ENCODE results near the gene SLC41A3.

The SLC41A3 gene

DNA sequence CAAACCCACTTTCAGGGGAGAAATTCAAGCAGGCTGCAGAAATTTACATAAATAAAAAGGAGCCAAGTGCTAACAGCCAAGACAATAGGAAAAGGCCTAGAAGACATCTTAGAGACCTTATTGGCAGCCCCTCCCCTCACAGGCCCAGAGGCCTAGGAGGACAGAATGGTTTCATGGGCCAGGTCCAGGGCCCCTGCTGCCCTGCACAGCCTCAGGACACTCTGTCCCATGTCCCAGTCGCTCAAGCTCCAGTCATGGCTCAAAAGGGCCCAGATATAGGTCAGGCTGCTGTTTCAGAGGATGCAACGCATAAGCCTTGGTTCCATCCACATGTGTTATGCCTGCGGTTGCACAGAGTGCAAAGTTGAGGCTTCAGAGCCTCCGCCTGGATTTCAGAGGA is 55.8 kb downstream of the SLC41A3 start:
- Mint-ChIP-seq H3K9me3 (peaks cover 12% of the 10 kb centered on the region), H3K27me3 (no peaks in the 10 kb centered on the region), H3K4me1 (peaks cover 7% of the 10 kb centered on the region), H3K36me3 (ENCODE audit: low read depth) (peaks cover 33% of the 10 kb centered on the region), H3K4me3 (no peak overlapping the region), H3K27ac (no peak overlapping the region)
- no peak for ATAC-seq
- DNase-seq, result no peak

DNA sequence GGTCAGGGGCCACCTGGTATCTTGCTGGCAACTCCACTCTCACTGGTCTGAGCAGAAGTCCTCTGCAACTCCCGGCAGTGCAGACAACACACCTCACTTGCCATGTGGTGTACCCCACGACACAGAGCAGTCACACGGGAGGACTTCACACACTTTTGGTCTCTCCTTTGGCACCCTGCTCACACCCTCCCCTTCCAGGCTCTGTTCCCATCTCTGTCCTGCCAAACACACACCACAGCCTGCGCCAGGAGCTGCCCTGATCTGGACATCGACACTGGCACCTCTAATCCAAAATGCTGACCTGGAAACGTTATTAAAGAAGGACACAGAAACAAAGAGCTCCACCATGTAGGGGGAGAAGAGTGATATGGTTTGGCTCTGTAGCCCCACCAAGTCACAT is 57.2 kb downstream of the SLC41A3 start:
- ATAC-seq (no peak), DNase-seq (no peak)
- no peak overlapping the region for H3K4me3 Mint-ChIP-seq
- peaks cover 12% of the 10 kb centered on the region for H3K9me3 Mint-ChIP-seq
- H3K27me3 Mint-ChIP-seq, result no peaks in the 10 kb centered on the region
- peaks cover 7% of the 10 kb centered on the region for H3K4me1 Mint-ChIP-seq
- peaks cover 33% of the 10 kb centered on the region for H3K36me3 Mint-ChIP-seq (ENCODE audit: low read depth)
- no peak overlapping the region for H3K27ac Mint-ChIP-seq

DNA sequence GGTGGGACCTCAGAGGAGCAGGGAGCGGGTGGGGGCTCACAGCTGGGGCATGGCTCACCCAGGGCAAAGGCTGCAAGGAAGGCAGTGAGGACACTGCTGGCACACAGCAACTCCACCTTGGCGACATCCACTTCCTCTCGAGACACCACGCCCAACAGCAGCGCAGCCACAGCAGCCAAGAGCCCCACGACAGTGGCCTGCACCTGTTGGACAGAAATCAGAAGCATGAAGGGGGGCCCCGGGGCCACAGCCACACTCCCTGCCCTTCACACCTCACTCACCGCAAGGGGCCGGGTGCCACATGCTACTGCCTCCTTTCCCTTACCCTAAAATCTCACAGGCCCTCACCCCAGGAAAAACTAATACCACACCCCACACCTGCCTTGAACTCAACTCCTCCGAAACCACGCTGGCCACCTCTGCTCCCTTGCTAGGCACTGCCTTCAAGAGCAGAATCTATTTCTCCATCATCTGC is 57.6 kb downstream of the SLC41A3 start:
- no peak for ATAC-seq
- Mint-ChIP-seq H3K4me1 (peaks cover 7% of the 10 kb centered on the region), H3K36me3 (ENCODE audit: low read depth) (peaks cover 32% of the 10 kb centered on the region), H3K9me3 (peaks cover 12% of the 10 kb centered on the region), H3K27ac (no peak overlapping the region), H3K27me3 (no peaks in the 10 kb centered on the region), H3K4me3 (no peak overlapping the region)
- no peak for DNase-seq

DNA sequence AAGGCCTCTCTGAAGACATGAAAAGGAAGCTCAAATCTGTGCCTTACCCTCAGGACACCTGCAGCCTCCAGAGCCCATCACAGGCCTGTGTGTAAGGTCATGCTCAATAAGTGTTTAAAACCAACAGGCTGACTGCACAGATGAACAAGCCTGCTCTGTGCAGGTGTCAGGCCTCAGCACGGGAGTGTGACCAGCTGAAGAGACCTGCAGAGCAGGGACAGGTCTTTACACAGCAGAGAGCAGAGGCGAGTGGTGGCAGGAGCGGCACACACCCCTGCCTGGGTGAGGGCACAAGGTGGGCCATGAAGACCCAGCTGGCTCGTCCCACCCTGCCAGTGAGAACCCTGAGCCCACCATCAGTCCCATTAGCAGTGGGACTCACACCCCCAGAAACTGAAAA is 58.1 kb downstream of the SLC41A3 start:
- DNase-seq (no peak), ATAC-seq (no peak)
- H3K27me3 Mint-ChIP-seq, result no peaks in the 10 kb centered on the region
- H3K9me3 Mint-ChIP-seq, result peaks cover 12% of the 10 kb centered on the region
- no peak overlapping the region for H3K27ac Mint-ChIP-seq
- H3K4me3 Mint-ChIP-seq, result no peak overlapping the region
- peaks cover 7% of the 10 kb centered on the region for H3K4me1 Mint-ChIP-seq
- peaks cover 32% of the 10 kb centered on the region for H3K36me3 Mint-ChIP-seq (ENCODE audit: low read depth)

DNA sequence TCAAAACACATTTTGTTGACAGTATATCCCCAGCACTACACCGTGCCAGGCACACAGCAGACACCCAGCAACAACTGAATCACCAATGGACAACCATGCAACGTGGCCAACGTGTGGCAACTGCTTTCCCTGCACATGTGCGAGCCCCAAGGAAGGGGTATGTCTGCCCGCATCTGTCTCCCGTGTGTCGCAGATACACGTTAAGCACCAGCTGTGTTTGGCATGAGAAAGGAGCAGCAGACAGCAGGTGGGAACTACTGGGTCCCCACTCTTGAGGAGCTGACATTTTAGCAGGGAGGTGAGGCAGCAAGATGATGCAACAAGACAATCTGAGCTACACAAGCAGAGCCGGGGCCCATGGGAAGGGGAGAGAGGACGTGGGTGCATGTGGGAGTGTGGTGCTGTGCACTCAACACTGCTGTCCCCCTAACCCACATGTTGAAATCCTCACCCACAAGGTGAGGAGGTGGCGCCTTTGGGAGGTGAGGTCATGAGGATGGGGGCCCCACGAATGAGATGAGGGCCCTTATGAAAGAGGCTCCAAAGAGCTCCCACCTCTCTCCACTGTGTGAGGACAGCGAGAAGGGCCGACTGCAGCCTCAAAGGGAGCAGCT is 58.7 kb downstream of the SLC41A3 start:
- H3K4me1 Mint-ChIP-seq, result peaks cover 7% of the 10 kb centered on the region
- no peak overlapping the region for H3K27ac Mint-ChIP-seq
- H3K4me3 Mint-ChIP-seq, result no peak overlapping the region
- DNase-seq, result no peak
- no peak for ATAC-seq
- H3K36me3 Mint-ChIP-seq (ENCODE audit: low read depth), result peaks cover 28% of the 10 kb centered on the region
- peaks cover 8% of the 10 kb centered on the region for H3K9me3 Mint-ChIP-seq
- H3K27me3 Mint-ChIP-seq, result no peaks in the 10 kb centered on the region

DNA sequence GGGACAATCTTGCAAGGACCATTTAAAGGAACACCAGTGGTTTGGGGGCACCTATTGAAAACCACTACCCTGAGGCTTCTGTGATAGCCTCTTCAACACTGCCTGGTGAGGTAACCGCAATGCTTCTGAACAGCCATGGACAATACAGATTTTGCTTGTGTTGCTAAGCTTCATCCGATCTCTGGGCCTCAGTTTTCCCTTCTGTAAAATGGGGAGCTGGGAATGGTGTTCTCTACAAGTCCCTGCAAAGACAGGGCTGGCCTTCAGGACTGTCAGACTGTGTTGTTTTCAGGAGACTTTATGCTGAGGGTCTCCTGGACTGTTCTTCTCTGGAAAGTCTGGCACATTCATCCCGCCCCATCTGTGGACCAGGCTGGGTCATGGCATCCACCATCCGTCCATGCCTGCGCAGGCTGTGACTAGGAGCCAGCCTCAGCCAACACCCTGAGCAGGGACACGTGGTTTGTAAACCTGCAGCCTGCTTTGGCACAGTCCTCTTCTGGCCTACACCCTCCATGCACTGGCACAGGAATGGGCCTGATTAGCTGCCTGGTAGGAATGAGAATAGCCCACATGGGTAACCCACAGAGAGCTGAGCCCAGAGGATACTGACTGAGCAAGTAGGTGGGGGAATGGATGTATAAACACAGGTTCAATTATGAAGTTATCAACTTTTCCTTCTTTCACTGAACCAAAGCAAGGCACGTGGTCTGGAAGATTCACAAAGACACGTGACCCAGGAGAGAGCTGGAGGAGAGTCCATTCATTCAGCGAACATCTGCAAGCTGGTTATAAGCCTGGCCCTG is 59.7 kb downstream of the SLC41A3 start:
- Mint-ChIP-seq H3K9me3 (peaks cover 8% of the 10 kb centered on the region), H3K27me3 (no peaks in the 10 kb centered on the region), H3K4me3 (no peak overlapping the region), H3K4me1 (peaks cover 7% of the 10 kb centered on the region), H3K27ac (no peak overlapping the region), H3K36me3 (ENCODE audit: low read depth) (peaks cover 23% of the 10 kb centered on the region)
- ATAC-seq, result no peak
- no peak for DNase-seq

DNA sequence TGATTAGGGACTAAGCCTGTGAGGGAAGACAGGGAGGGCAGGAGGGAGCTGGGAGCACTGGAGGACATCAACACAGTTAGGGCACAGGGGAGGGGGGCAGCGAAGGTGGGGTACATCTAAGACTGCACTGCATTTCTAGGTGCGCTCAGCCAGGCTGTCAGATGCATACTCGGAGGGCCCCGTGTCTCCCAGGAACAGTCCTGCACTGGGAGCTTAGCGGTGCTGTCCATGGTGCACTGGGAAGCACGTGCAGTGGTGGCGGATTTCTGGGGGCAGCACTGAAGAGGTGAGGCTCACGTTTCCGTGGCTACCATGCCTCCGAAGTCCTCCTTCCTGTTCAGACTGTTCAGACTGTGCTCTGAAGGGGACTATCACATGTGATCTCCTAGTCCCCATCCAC is 60.5 kb downstream of the SLC41A3 start:
- ATAC-seq (no peak), DNase-seq (no peak)
- Mint-ChIP-seq H3K27ac (no peak overlapping the region), H3K4me3 (no peak overlapping the region), H3K27me3 (no peaks in the 10 kb centered on the region), H3K9me3 (peaks cover 8% of the 10 kb centered on the region), H3K4me1 (peaks cover 7% of the 10 kb centered on the region), H3K36me3 (ENCODE audit: low read depth) (peaks cover 14% of the 10 kb centered on the region)

DNA sequence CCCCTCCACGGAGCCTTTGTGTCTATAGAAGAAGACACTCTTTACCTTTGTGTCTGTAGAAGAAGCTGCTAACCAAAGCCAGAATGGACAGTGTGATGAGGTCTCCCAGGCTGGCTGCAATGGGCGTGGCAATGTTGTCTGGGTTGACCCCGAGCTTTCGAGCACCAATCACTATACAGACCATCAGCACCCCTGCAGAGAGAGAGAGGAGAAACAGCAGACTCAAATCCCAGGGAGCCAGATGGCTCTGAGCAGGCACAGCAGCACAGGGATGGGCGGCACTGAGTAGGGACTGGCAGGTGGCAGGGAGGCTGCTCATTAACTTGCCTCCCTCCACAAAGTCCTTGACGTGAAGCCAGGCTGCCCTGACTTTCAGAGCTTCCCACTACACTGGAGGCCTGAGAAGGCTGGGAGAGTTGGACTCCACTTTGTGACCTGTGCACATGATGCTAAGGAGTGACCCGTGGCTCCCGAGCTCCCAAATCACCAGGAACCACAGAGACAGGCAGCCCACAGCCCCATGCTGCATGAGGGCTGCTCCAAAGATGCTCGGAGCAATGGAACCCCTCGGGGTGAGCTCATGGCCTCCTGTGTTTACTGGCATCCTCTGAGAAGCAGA is 61.1 kb downstream of the SLC41A3 start:
- DNase-seq (no peak), ATAC-seq (no peak)
- H3K9me3 Mint-ChIP-seq, result peaks cover 7% of the 10 kb centered on the region
- H3K36me3 Mint-ChIP-seq (ENCODE audit: low read depth), result peaks cover 13% of the 10 kb centered on the region
- no peak overlapping the region for H3K4me3 Mint-ChIP-seq
- no peaks in the 10 kb centered on the region for H3K27me3 Mint-ChIP-seq
- H3K27ac Mint-ChIP-seq, result no peak overlapping the region
- H3K4me1 Mint-ChIP-seq, result peaks cover 7% of the 10 kb centered on the region

DNA sequence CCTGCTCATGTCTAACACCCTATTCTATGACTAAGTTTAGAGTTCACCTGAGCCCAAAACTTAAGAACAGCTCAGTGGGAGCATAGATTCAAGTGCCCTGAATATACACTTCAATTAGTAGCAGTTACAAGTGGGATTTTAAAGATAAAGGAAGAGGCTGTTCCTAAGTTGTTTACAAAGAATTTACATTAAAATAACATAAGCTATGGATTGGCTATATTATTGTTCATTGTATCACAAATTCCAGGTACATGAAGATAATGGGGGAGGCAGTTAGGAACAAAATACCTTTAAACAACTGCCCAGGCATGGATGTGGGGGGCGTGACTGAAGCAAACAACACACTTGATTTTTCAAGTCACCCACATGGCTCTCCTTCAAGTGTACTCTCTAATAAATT is 62.2 kb downstream of the SLC41A3 start:
- no peak overlapping the region for H3K4me3 Mint-ChIP-seq
- peaks cover 3% of the 10 kb centered on the region for H3K4me1 Mint-ChIP-seq
- ATAC-seq, result no peak
- no peak for DNase-seq
- no peaks in the 10 kb centered on the region for H3K9me3 Mint-ChIP-seq
- H3K27me3 Mint-ChIP-seq, result no peaks in the 10 kb centered on the region
- H3K36me3 Mint-ChIP-seq (ENCODE audit: low read depth), result peaks cover 4% of the 10 kb centered on the region
- H3K27ac Mint-ChIP-seq, result no peak overlapping the region

DNA sequence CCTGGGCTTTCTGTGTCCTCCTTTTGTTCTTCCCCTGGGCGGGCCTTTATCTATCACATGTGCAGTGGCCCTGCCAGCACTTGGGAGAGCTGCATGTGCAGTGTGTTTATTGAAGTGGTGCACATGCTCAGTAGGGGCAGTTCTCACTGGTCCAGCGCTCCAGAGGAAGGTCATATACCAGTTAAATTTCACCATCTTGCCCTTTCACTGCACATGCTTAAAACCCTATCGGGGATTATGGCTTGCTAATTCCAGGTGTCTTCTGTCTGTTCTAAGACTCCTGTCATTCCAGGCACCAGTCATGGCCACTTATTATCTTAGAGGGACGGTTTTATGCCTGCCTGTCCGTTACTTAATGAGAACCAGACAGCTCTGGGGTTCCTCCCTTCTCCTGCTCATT is 62.7 kb downstream of the SLC41A3 start:
- no peaks in the 10 kb centered on the region for H3K27me3 Mint-ChIP-seq
- no peaks in the 10 kb centered on the region for H3K4me1 Mint-ChIP-seq
- no peaks in the 10 kb centered on the region for H3K9me3 Mint-ChIP-seq
- DNase-seq (no peak), ATAC-seq (no peak)
- H3K27ac Mint-ChIP-seq, result no peak overlapping the region
- H3K4me3 Mint-ChIP-seq, result no peak overlapping the region
- peaks cover 4% of the 10 kb centered on the region for H3K36me3 Mint-ChIP-seq (ENCODE audit: low read depth)

DNA sequence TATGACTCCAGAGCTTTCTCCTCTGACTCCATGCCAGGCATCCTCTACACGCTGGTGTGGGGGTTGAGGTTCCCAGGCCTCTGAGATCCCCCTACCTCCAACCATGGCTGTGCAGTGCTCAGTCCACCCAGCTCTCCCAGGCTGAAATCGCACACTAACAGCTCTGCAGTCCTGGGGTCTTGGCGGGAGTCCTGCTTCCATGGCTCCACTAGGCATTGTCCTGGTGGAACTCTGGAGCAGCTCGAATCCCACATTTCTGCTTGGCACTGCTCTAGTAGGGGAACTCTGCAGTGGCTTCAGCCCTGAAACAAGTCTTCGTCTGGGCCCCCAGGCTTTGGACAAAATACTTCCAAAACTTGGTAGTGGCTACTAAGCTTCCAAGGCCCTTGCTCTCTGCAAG is 64.2 kb downstream of the SLC41A3 start:
- H3K9me3 Mint-ChIP-seq, result no peaks in the 10 kb centered on the region
- no peaks in the 10 kb centered on the region for H3K4me1 Mint-ChIP-seq
- no peak overlapping the region for H3K4me3 Mint-ChIP-seq
- H3K36me3 Mint-ChIP-seq (ENCODE audit: low read depth), result peaks cover 4% of the 10 kb centered on the region
- DNase-seq, result no peak
- H3K27ac Mint-ChIP-seq, result no peak overlapping the region
- ATAC-seq, result no peak
- no peaks in the 10 kb centered on the region for H3K27me3 Mint-ChIP-seq

DNA sequence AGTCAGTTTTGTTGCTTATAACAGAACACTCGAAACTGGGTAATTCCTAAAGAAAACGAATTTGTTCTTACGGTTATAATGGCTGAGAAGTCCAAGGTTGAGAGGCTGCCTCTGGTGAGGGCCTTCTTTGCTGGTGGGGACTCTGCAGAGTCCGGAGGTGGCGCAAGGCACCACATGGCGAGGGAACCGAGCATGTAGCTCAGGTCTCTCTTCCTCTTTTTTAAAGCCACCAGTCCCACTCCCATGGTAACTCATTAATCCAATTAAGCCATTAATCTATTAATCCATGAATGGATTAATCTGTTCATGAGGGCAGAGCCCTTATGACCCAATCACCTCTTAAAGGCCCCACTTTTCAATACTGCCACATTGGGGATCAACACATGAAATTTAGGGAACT is 64.9 kb downstream of the SLC41A3 start:
- Mint-ChIP-seq H3K27me3 (no peaks in the 10 kb centered on the region), H3K4me1 (no peaks in the 10 kb centered on the region), H3K36me3 (ENCODE audit: low read depth) (peaks cover 9% of the 10 kb centered on the region), H3K4me3 (no peak overlapping the region), H3K9me3 (no peaks in the 10 kb centered on the region), H3K27ac (no peak overlapping the region)
- DNase-seq (no peak), ATAC-seq (no peak)

DNA sequence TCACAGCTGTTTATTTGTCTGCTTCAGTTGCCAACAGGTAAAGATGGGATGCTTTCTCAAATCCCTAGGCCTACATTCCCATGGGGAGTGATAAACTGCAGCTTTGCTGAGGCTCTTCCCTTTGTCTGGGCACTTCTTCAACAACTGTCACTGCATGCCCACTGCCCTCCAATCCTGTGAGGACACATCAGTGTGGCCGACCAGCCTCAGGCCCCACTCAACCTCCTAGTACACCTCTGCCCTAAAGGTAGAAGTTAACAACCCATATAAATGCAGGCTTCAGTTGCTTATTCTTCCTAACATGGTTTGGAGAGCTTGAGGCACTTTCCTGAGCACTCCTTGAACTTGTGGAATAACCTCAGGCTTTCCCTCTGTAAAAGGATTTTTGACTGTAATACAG is 65.4 kb downstream of the SLC41A3 start:
- ATAC-seq (no peak), DNase-seq (no peak)
- H3K9me3 Mint-ChIP-seq, result no peaks in the 10 kb centered on the region
- H3K27me3 Mint-ChIP-seq, result no peaks in the 10 kb centered on the region
- H3K4me3 Mint-ChIP-seq, result no peak overlapping the region
- peaks cover 13% of the 10 kb centered on the region for H3K36me3 Mint-ChIP-seq (ENCODE audit: low read depth)
- H3K4me1 Mint-ChIP-seq, result no peaks in the 10 kb centered on the region
- H3K27ac Mint-ChIP-seq, result no peak overlapping the region

DNA sequence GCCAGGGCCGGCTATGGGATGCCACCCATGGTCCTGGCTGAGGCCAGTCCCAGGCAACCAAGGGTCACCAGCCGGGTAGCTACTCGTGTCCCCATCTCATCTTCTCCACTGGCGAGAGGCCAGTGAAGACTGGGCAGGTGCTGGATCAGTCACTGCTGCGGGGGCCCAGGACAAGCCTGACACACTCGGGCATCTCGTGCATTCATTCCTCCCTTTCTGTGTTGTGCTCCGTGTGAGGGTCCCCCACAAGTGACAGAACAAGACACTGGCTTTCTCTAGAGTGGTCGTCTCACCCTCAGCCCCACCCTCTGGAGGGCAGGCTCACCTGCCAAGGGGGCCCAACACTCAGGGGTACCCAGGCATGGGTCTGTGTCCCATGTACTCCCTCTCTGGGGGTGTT is 66.6 kb downstream of the SLC41A3 start:
- DNase-seq (no peak), ATAC-seq (no peak)
- no peak overlapping the region for H3K4me3 Mint-ChIP-seq
- peaks cover 22% of the 10 kb centered on the region for H3K36me3 Mint-ChIP-seq (ENCODE audit: low read depth)
- no peak overlapping the region for H3K27ac Mint-ChIP-seq
- H3K9me3 Mint-ChIP-seq, result no peaks in the 10 kb centered on the region
- no peaks in the 10 kb centered on the region for H3K27me3 Mint-ChIP-seq
- H3K4me1 Mint-ChIP-seq, result no peaks in the 10 kb centered on the region

DNA sequence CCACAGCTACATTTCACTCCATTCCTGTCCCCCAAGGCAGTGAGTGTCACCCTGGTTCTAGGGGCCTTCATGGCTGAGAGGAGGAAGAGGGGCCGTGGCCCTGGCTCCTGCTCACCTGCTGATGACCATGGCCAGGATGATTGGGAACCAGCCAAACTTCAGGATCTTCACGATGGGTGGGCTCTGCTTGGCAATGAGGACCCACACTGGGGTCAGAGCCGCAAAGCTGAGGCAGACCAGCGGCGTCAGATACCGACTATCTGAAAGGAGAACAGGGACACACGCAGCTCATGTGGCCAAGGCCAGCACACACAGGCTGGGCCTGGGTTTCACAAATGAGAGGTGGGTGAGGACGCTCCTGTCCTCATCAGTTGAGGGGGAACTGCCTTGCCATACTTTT is 67.3 kb downstream of the SLC41A3 start:
- no peak for ATAC-seq
- Mint-ChIP-seq H3K27me3 (no peaks in the 10 kb centered on the region), H3K9me3 (no peaks in the 10 kb centered on the region), H3K27ac (no peak overlapping the region), H3K36me3 (ENCODE audit: low read depth) (peaks cover 27% of the 10 kb centered on the region), H3K4me1 (no peaks in the 10 kb centered on the region), H3K4me3 (no peak overlapping the region)
- no peak for DNase-seq
